Dermis microvascular lymphatic vessel endothelial cell (primary cell): ENCODE data around the gene RREB1. TPM values are rescaled to one million over a fixed set of nuclear protein-coding genes. Genes with fewer than 3 reads are reported as not detected.

ENCODE experiments used
- DNase-seq, 2 donors: peaks; one replicate each; pipeline versions ENCODE4 v3.0.0 to v3.0.0-alpha.2; 2010; ENCODE audit warnings: low read depth in 2 of 2
- total RNA-seq: library from RNA; depleted of rRNA; stranded (reverse); fragments of >200 nt; gene quantifications from 2 replicates; pipeline ENCODE4 v1.2.1, GENCODE V29; 2014

Gene RREB1
- total RNA-seq, 1 donor from 2014 or later = 11.8 TPM

DNA sequence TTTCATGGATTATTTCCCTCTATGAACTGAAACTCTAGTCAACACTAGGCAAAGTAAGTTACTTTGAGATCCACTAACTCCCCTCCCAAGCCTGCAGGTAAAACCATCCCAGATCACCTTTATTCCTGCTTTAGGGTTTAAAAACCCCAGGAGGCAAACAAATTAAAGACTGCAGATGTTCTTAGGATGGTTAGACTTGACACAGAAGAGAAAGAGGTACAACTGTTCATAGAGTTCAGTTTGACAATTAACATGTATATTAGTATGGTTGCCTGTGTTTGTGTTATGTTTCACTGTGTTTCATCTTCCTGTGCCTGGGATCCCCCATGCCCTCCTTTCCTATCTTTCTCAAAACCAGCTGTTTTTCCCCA lies 53.5 kb downstream of the RREB1 start:
- DNase-seq = no peak

GRCh38 chr6:7161845-7162244 lies 54.1 kb downstream of the RREB1 start:
- no peak for DNase-seq

DNA sequence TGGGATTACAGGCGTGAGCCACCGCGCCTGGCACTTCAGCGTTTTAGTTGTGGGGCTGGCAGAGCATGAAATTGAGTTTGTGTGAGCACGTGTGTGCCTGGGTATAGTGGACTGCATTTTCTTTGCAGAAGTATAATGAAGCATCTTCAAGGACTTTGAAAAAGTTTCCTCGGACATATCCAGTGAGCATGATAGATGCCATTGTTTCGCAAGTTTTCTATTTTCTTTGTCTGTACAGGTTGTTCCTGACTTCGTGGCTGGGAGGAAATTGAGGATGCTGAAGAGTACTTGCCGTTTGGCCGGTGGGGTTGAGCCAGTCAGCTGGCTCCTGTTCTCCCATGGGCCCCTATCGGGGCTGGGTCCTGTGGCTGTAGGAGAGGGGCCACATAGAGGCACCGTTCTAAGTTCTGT lies 55.9 kb downstream of the RREB1 start:
- no peak for DNase-seq

DNA sequence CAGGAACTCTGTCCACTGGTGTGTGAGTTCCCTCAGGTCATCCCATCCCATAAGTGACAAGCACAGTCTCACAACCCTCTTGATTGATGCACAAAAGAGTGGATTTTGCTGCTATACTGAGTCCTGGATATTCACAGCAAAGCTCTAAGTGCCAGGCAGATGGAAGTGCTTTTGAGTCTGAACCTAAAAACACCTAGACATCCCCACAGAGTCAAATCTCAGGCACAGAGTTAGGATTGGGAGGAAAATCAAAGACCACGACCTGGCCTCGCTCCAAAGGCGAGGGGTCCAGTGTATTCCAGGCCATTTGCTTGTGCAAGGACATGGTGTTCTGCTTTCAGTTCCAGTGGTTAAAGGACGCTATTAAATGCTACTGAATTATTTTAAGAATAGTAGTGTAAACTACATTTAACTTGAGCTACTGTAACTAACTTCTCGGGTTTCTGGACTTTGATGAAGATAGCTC lies 56.8 kb downstream of the RREB1 start:
- no peak for DNase-seq

- DNase-seq = no peak
Observed at GRCh38 chr6:7165002-7165889, 57.5 kb downstream of the RREB1 start.

- DNase-seq = no peak
Observed at GRCh38 chr6:7165890-7166267, 58.1 kb downstream of the RREB1 start.

DNA sequence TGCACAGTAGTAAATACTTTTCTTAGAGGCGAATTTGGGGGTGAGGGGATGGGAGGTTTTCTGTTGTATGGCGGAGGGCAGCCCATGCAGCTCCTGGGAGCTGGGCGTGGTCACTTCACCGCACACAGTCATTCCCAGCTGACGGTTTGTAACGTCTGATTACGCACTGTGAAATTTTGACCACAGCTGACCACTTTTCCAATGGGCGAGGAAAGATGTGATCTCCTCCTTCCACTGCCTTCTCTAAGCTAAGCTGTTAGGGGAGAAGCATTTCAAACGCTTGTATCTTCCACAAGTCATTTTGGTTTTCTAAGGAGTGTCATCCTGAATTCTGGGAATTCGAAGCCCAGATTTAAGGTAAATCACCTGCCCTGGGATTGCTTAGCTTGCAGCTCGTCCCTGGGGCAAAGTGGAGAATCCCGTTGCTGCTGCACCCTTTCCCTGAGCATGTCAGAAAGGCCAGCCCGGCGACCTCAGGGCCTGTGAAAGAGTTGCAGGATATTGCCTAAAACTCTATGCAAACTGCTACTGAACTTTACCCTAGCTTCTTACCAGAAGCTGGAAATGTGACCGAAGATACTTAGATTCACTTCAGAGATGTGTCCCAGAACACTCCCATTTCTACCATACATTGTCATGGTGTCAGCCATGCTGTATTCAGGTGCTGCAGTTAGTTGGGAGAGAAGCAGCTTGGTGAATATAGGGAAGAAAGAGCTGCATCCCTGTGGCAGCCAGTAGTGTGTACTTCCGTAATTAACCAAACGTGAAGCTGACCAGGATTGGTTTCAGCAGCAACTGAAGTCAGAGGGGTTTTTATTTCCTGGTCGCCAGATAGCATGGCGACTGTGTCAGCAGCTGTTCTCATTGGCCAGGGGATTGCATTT lies 58.9 kb downstream of the RREB1 start:
- no peak for DNase-seq

DNA sequence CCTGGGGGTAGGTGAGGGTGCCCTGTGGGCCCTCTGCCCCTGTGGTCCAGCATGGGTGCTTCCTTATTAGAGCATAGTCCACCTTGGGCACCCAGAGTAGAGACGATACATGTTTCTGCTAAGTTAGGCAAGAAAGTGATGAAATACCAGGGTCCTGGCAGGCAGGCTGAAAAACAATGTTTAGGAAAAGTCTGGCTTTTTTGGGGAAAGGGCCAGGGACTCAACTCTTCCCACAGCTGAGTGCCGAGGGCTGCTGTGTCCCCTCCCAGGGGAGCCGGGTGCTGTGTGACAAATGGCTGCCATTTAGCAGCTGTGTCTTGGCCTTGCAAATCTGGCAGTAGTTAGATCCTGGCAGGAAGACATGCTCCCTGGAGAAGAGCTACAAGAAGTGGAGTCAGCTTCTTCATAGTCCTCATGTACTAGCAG lies 61.5 kb downstream of the RREB1 start:
- no peak for DNase-seq

- DNase-seq = no peak
Observed at GRCh38 chr6:7170117-7170732, 62.5 kb downstream of the RREB1 start.

GRCh38 chr6:7171119-7171518 lies 63.4 kb downstream of the RREB1 start:
- no peak for DNase-seq

DNA sequence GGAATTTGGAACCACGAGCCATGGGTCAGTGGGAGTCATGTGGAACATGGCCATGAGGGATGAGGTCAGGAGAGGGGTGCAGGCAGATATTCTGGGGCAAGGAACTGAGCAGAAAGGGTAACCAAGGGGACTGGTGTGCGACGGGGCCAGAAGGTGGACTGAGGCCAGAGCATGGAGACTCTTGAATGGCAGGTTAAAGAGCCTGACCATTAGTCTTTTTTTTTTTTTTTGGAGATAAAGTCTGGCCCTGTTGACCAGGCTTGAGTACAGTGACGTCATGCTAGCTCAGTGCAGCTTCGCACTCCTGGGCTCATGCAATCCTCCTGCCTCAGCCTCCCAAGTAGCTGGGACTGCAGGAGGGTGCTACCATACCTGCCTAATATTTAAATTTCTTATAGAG lies 64.0 kb downstream of the RREB1 start:
- DNase-seq = no peak

GRCh38 chr6:7172649-7173048 lies 64.9 kb downstream of the RREB1 start:
- peak in 1 of 2 donors; percentile 59 for DNase-seq

DNA sequence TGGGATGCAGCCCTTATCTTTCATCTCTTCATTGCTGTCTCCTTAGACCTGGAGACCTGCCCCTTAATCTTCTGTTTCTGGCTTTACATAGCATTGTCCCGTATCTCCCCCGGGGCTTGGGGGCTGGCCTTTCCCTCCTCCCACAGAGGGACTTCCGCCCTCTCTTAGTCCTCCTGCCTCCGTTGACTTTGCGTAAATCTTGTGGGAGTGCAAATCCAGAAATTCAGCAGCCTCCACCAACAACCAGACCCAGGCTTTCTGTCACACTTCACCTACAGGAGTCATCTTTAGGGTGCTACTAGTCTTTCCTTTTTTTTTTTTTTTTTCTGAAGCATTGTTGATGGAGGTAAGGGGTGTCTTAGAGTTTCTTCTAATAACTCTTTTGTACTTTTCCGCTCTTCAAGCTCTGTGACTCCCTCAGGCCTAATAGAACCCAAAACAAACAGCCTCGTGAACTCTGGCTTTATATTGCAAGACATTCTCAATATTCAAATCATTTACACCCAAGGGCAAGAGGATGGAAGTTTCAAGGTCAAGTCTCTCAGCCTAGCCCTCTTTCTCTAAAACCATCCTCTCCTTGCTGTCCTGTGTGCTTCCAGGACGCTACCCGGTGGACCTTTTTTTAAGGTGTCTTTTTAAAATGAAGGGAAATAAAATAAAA lies 66.2 kb downstream of the RREB1 start:
- no peak for DNase-seq

- no peak for DNase-seq
Observed at GRCh38 chr6:7175462-7175861, 67.7 kb downstream of the RREB1 start.

DNA sequence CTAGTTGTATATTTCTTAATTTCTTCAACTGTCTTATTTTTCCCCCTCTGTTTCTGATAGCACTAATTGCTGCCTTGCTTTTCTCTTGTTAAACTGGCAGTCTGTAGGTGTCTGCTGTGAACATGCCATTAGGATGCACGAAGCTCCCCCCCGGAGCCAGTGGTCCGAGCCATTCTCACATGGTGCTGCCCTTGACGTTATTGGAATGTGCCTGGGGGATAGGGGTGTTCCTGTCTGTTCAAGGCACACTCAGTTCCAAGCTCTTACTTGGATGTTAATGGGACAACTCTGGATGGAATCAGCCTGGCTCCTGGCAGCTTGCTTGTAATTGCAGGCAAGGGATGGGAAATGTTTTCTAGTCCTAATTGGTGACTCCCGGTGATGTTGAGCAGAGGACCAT lies 68.4 kb downstream of the RREB1 start:
- DNase-seq = no peak

GRCh38 chr6:7178280-7178679 lies 70.5 kb downstream of the RREB1 start:
- no peak for DNase-seq

GRCh38 chr6:7180751-7181150 lies 73.0 kb downstream of the RREB1 start:
- no peak for DNase-seq

DNA sequence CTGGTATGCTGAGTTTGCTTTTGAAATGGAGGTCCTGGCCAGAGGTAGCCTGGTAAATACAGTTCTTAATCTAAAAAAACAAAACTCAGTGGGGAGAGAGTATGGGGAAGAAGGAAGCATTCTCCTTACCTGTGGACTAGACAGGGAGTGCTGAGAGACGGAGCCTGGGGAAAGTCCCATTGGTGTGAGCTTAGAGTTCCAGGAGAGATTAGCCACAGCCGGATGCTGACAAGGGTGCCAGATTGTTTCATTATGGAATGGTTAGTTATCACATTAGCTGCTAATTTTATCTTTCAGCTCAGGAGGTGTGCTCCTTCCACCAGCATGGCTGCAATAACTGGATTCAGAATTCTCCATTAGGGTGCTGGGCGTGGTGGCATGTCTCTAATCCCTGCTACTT lies 75.9 kb downstream of the RREB1 start:
- no peak for DNase-seq

- DNase-seq = no peak
Observed at GRCh38 chr6:7184502-7184901, 76.7 kb downstream of the RREB1 start.

DNA sequence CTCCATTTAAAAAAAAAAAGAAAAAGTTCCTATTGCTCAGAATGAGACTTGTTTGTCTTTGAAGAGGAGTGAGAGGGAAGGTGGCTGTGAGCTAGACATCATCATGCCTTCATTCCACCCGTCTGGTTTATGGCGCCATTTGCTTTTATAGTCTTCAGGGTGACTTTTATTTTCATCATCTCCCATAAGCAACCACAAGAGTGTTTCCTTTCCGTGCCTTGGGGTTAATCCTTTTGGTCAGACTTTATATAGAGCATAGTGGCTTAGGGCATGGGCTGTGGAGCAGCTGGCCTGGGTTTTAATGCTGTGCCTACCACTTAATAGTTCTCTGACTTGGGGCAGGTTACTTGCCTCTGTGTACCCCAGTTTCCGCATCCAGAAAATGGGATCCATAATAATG lies 77.8 kb downstream of the RREB1 start:
- no peak for DNase-seq

DNA sequence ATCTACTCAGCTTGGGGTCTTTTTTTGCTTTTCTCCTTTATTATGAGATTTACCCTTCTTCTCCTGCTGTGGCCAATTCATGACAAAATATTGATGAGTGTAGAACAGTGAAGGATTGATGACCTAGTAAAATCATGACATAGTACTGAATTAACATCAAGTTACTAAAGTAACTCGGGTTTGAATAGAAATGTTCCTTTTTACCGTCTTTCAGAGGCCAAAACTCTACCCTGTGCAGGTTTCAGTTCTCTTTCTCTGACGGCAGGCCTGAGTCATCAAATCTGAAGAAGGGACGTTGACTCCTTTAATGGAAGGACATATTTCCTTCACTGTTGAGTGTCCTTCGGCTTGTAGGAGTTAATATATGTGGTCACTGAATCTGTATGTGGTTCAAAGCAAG lies 80.7 kb downstream of the RREB1 start:
- DNase-seq = no peak
